GM12874 (cell line): ENCODE measurements around the gene SLC17A2.

ENCODE experiments used
- CTCF ChIP-seq: IDR thresholded peaks from 2 replicates; pipeline ENCODE4 v1.5.1; 2011; ENCODE audit warnings: low read depth, mild to moderate bottlenecking, control low read depth, low read length, moderate library complexity; ENCODE audit not compliant: insufficient read depth

The SLC17A2 gene

GRCh38 chr6:25866011-25866410 lies 64.5 kb downstream of the SLC17A2 start:
- TF ChIP-seq CTCF: no peak

- no peak for TF ChIP-seq CTCF
Measured at GRCh38 chr6:25863360-25863759, 67.1 kb downstream of the SLC17A2 start.
